GM23338 (cell line): Measurements from ENCODE around the gene WFDC13. TPM values are rescaled to one million over a fixed set of nuclear protein-coding genes. Genes with fewer than 3 reads are reported as not detected.
A peak's percentile ranks its signal among the peaks of the same experiment; 100 is the strongest.

Experiments
- ATAC-seq: fragments of 200-7000 bp; cut with Tn5 transposase; 3 replicates; pipeline ENCODE4 v1.9.1; 2020
- DNase-seq: peaks from one replicate; pipeline ENCODE4 v3.0.0-alpha.2; 2015; ENCODE audit warnings: low spot score
- H2AFZ ChIP-seq: fragments of 200-600 bp; sonication (generic); 2 replicates; pipeline ENCODE4 v1.8.0; 2016; ENCODE audit warnings: antibody characterized with exemption, mild to moderate bottlenecking, moderate library complexity
- H3F3A ChIP-seq: fragments of 200-600 bp; sonication (generic); replicated peaks from 2 replicates; pipeline ENCODE4 v1.8.0; 2017; ENCODE audit warnings: antibody characterized with exemption, mixed run types, low read depth
- H3K27ac ChIP-seq: fragments of 200-600 bp; sonication (generic); 2 replicates; pipeline ENCODE4 v1.6.1; 2016; ENCODE audit warnings: low read depth
- H3K27me3 ChIP-seq: fragments of 200-600 bp; sonication (generic); 2 replicates; pipeline ENCODE4 v1.8.0; 2016; ENCODE audit warnings: mild to moderate bottlenecking, mixed run types, moderate library complexity; ENCODE audit not compliant: insufficient read depth
- H3K36me3 ChIP-seq: fragments of 200-600 bp; sonication (generic); 2 replicates; pipeline ENCODE4 v1.8.0; 2016; ENCODE audit warnings: mild to moderate bottlenecking; ENCODE audit not compliant: insufficient read depth
- H3K4me1 ChIP-seq: fragments of 200-600 bp; sonication (generic); 2 replicates; pipeline ENCODE4 v1.8.0; 2016; ENCODE audit warnings: mild to moderate bottlenecking, moderate library complexity; ENCODE audit not compliant: insufficient read depth
- H3K4me2 ChIP-seq: fragments of 200-600 bp; sonication (generic); 2 replicates; pipeline ENCODE4 v1.7.1; 2017; ENCODE audit warnings: mixed run types
- H3K4me3 ChIP-seq: fragments of 200-600 bp; sonication (generic); 2 replicates; pipeline ENCODE4 v1.6.1; 2016; ENCODE audit warnings: mixed run types
- H3K79me2 ChIP-seq: fragments of 200-600 bp; sonication (generic); replicated peaks from 2 replicates; pipeline ENCODE4 v1.8.0; 2017; ENCODE audit warnings: mild to moderate bottlenecking; ENCODE audit not compliant: insufficient read depth
- H3K9me2 ChIP-seq: fragments of 200-600 bp; sonication (generic); 2 replicates; pipeline ENCODE4 v1.8.0; 2017; ENCODE audit not compliant: insufficient read depth
- H4K20me1 ChIP-seq: fragments of 200-600 bp; sonication (generic); replicated peaks from 2 replicates; pipeline ENCODE4 v1.8.0; 2017; ENCODE audit warnings: mild to moderate bottlenecking; ENCODE audit not compliant: insufficient read depth
- H3K27ac Mint-ChIP-seq: 2 replicates; pipeline ENCODE4 v1.8.0; 2020; ENCODE audit warnings: inconsistent platforms, mild to moderate bottlenecking, moderate library complexity, mixed read lengths
- H3K27me3 Mint-ChIP-seq: 3 replicates; pipeline ENCODE4 v1.8.0; 2022; ENCODE audit warnings: low read depth, mild to moderate bottlenecking, moderate library complexity, mixed read lengths, inconsistent platforms; ENCODE audit not compliant: insufficient read depth, poor library complexity
- H3K36me3 Mint-ChIP-seq: 3 replicates; pipeline ENCODE4 v1.8.0; 2021; ENCODE audit warnings: low read depth, mild to moderate bottlenecking, inconsistent platforms, moderate library complexity, mixed read lengths
- H3K4me1 Mint-ChIP-seq: 3 replicates; pipeline ENCODE4 v1.8.0; 2020; ENCODE audit warnings: mild to moderate bottlenecking, inconsistent platforms, mixed read lengths
- H3K4me3 Mint-ChIP-seq: 3 replicates; pipeline ENCODE4 v1.8.0; 2021; ENCODE audit warnings: moderate library complexity, mild to moderate bottlenecking, inconsistent platforms, mixed read lengths
- H3K9me3 Mint-ChIP-seq: 3 replicates; pipeline ENCODE4 v1.8.0; 2020; ENCODE audit warnings: moderate library complexity, mild to moderate bottlenecking, inconsistent platforms, mixed read lengths
- CREB1 ChIP-seq: fragments of 250-450 bp; sonication (Bioruptor Pico); IDR thresholded peaks from 2 replicates; pipeline ENCODE4 v1.5.0; 2020; ENCODE audit warnings: low read depth, mild to moderate bottlenecking, moderate library complexity
- ETS1 ChIP-seq: IDR thresholded peaks from 2 replicates; pipeline ENCODE4 v1.6.1; 2016; ENCODE audit warnings: antibody characterized with exemption
- EZH2 ChIP-seq: fragments of 200-600 bp; sonication (generic); IDR thresholded peaks from one replicate; pipeline ENCODE4 v1.8.0; 2017; ENCODE audit warnings: antibody characterized with exemption, mild to moderate bottlenecking, low read depth; ENCODE audit not compliant: unreplicated experiment
- EZH2phosphoT487 ChIP-seq: fragments of 200-600 bp; sonication (generic); IDR thresholded peaks from one replicate; pipeline ENCODE4 v1.8.1; 2018; ENCODE audit warnings: antibody characterized with exemption; ENCODE audit not compliant: unreplicated experiment
- JUNB ChIP-seq: IDR thresholded peaks from one replicate; pipeline ENCODE4 v1.6.1; 2016; ENCODE audit warnings: antibody characterized with exemption; ENCODE audit not compliant: unreplicated experiment
- NANOG ChIP-seq: IDR thresholded peaks from 2 replicates; pipeline ENCODE4 v1.6.1; 2016; ENCODE audit warnings: antibody characterized with exemption, borderline replicate concordance
- POLR2AphosphoS5 ChIP-seq: IDR thresholded peaks from 2 replicates; pipeline ENCODE4 v1.6.1; 2016; ENCODE audit warnings: antibody characterized with exemption, low read depth
- STAT1 ChIP-seq: IDR thresholded peaks from one replicate; pipeline ENCODE4 v1.6.1; 2016; ENCODE audit warnings: antibody characterized with exemption; ENCODE audit not compliant: unreplicated experiment
- ZNF114 ChIP-seq: fragments of 250-450 bp; sonication (Bioruptor Pico); IDR thresholded peaks from 2 replicates; pipeline ENCODE4 v1.5.0; 2020; ENCODE audit warnings: mild to moderate bottlenecking, moderate library complexity
- ZNF331 ChIP-seq: fragments of 250-450 bp; sonication (Bioruptor Pico); IDR thresholded peaks from 2 replicates; pipeline ENCODE4 v1.5.0; 2020; ENCODE audit warnings: low read depth, mild to moderate bottlenecking, moderate library complexity
- ZNF462 ChIP-seq: fragments of 250-450 bp; sonication (Bioruptor Pico); IDR thresholded peaks from 2 replicates; pipeline ENCODE4 v1.5.0; 2020; ENCODE audit warnings: mild to moderate bottlenecking, moderate library complexity
- polyA plus RNA-seq: library from polyadenylated mRNA; unstranded; fragments of >200 nt; fragmentation: Nextera tagmentation; extraction: Ambion mirVana; gene quantifications from 2 replicates; pipeline ENCODE4 v1.2.1, GENCODE V29; 2016
- total RNA-seq: library from RNA; depleted of rRNA; stranded (reverse); fragments of >200 nt; shearing (Covaris generic); gene quantifications from 2 replicates; pipeline ENCODE4 v1.2.3, GENCODE V29; 2014
- TF ChIP-seq, protein P1 (sequence below): IDR thresholded peaks from one replicate; pipeline ENCODE4 v1.6.1; 2018; ENCODE audit warnings: antibody characterized with exemption; ENCODE audit not compliant: unreplicated experiment
- TF ChIP-seq, protein P2 (sequence below), 2 experiments: fragments of 200-600 bp in 1 of 2; sonication (generic) in 1 of 2; conservative IDR thresholded peaks; 2 replicates each; pipeline versions ENCODE4 v1.5.1 to v1.6.1; 2016 to 2017; ENCODE audit warnings: antibody characterized with exemption in 2 of 2, low read depth in 2 of 2, mild to moderate bottlenecking in 2 of 2, moderate library complexity in 1 of 2

The WFDC13 gene
- total and polyA plus RNA-seq, 2 experiments from 2014 or later = not detected

DNA sequence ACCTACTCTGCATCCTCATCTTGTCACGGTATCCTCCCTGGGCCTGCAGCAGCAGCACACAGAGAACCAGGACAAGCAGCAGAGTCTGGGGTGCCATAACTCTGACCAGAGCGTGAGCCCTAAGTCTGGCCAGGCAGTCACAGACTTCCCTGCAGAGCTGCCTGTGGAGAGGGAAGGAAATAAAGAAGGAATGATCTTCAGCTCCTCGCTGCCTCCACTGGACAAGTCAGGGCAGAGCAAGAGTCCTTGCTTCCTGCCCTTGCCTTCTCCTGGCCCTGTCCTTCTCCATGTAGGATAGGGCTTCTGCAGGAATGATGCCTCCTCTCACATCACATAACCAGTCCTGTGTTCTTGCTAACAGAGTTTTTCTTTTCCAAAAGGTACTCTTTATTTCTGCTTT, 15.9 kb upstream of the WFDC13 start:
- Mint-ChIP-seq H3K36me3 (peaks cover 2% of the 10 kb centered on the region), H3K4me1 (no peaks in the 10 kb centered on the region; the same call in 2 of the 3 replicates), H3K27ac (no peak overlapping the region), H3K4me3 (no peak overlapping the region), H3K9me3 (peaks cover 14% of the 10 kb centered on the region), H3K27me3 (peaks cover 14% of the 10 kb centered on the region)
- Histone ChIP-seq H3K36me3 (no peaks in the 10 kb centered on the region), H3F3A (no peaks in the 10 kb centered on the region), H3K27me3 (no peaks in the 10 kb centered on the region), H3K27ac (no peak overlapping the region), H3K4me1 (no peaks in the 10 kb centered on the region), H2AFZ (0 out of 2 replicates have a peak overlapping the region, but pooled peaks have one; percentile 43), H3K4me2 (no peak overlapping the region), H3K79me2 (no peaks in the 10 kb centered on the region), H3K4me3 (no peak overlapping the region), H4K20me1 (no peaks in the 10 kb centered on the region), H3K9me2 (peaks cover 20% of the 10 kb centered on the region)
- peak; percentile 68 for DNase-seq
- peak; percentile 99 for ATAC-seq
- TF ChIP-seq ETS1 (no peak), POLR2AphosphoS5 (no peak), NANOG (no peak), JUNB (no peak), EZH2phosphoT487 (no peak), EZH2 (no peak), CREB1 (no peak), ZNF462 (CRISPR knock-in tag) (peak; percentile 96), STAT1 (no peak), ZNF331 (CRISPR knock-in tag) (no peak), ZNF114 (CRISPR knock-in tag) (no peak)
- TF ChIP-seq, protein P1, sequence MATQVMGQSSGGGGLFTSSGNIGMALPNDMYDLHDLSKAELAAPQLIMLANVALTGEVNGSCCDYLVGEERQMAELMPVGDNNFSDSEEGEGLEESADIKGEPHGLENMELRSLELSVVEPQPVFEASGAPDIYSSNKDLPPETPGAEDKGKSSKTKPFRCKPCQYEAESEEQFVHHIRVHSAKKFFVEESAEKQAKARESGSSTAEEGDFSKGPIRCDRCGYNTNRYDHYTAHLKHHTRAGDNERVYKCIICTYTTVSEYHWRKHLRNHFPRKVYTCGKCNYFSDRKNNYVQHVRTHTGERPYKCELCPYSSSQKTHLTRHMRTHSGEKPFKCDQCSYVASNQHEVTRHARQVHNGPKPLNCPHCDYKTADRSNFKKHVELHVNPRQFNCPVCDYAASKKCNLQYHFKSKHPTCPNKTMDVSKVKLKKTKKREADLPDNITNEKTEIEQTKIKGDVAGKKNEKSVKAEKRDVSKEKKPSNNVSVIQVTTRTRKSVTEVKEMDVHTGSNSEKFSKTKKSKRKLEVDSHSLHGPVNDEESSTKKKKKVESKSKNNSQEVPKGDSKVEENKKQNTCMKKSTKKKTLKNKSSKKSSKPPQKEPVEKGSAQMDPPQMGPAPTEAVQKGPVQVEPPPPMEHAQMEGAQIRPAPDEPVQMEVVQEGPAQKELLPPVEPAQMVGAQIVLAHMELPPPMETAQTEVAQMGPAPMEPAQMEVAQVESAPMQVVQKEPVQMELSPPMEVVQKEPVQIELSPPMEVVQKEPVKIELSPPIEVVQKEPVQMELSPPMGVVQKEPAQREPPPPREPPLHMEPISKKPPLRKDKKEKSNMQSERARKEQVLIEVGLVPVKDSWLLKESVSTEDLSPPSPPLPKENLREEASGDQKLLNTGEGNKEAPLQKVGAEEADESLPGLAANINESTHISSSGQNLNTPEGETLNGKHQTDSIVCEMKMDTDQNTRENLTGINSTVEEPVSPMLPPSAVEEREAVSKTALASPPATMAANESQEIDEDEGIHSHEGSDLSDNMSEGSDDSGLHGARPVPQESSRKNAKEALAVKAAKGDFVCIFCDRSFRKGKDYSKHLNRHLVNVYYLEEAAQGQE = no peak
- TF ChIP-seq, protein P2, sequence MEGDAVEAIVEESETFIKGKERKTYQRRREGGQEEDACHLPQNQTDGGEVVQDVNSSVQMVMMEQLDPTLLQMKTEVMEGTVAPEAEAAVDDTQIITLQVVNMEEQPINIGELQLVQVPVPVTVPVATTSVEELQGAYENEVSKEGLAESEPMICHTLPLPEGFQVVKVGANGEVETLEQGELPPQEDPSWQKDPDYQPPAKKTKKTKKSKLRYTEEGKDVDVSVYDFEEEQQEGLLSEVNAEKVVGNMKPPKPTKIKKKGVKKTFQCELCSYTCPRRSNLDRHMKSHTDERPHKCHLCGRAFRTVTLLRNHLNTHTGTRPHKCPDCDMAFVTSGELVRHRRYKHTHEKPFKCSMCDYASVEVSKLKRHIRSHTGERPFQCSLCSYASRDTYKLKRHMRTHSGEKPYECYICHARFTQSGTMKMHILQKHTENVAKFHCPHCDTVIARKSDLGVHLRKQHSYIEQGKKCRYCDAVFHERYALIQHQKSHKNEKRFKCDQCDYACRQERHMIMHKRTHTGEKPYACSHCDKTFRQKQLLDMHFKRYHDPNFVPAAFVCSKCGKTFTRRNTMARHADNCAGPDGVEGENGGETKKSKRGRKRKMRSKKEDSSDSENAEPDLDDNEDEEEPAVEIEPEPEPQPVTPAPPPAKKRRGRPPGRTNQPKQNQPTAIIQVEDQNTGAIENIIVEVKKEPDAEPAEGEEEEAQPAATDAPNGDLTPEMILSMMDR (conservative IDR thresholded peaks at IDR 0.05; ENCODE audit: low read depth in 2 of 2) = peak; percentile 46 to 56
